ENCODE data around the gene MIOS.

MIOS gene

GRCh38 chr7:7566651-7567611 lies at the start of gene MIOS:
MIOS (plus strand) TSS chr7:7566884; CDS start chr7:7572476, 5,592 bp downstream.
- DNase-seq (ENCODE audit: low read depth): peak; percentile 77

- no peak for DNase-seq (ENCODE audit: low read depth)
These were observed 48.9 kb upstream of the MIOS start for GRCh38 chr7:7517754-7518153.

GRCh38 chr7:7519056-7519455 lies 47.6 kb upstream of the MIOS start:
- DNase-seq (ENCODE audit: low read depth): no peak

- no peak for DNase-seq (ENCODE audit: low read depth)
These were observed 47.2 kb upstream of the MIOS start for GRCh38 chr7:7519528-7519927.

GRCh38 chr7:7521259-7521658 lies 45.4 kb upstream of the MIOS start:
- DNase-seq (ENCODE audit: low read depth): no peak

- no peak for DNase-seq (ENCODE audit: low read depth)
These were observed 44.3 kb upstream of the MIOS start for GRCh38 chr7:7522421-7522820.

- DNase-seq (ENCODE audit: low read depth): no peak
These were observed 42.6 kb upstream of the MIOS start for GRCh38 chr7:7524121-7524520.

- no peak for DNase-seq (ENCODE audit: low read depth)
These were observed 40.7 kb upstream of the MIOS start for GRCh38 chr7:7526006-7526405.

- no peak for DNase-seq (ENCODE audit: low read depth)
These were observed 39.6 kb upstream of the MIOS start for GRCh38 chr7:7527047-7527446.

GRCh38 chr7:7529328-7529727 lies 37.4 kb upstream of the MIOS start:
- no peak for DNase-seq (ENCODE audit: low read depth)

GRCh38 chr7:7533831-7534430 lies 32.8 kb upstream of the MIOS start:
- DNase-seq (ENCODE audit: low read depth): no peak

- DNase-seq (ENCODE audit: low read depth): no peak
These were observed 31.0 kb upstream of the MIOS start, which contains the start of gene COL28A1 for GRCh38 chr7:7535691-7536090. COL28A1 (minus strand) TSS chr7:7535873; CDS start chr7:7532875, 2,998 bp downstream.

GRCh38 chr7:7536396-7537019 lies 30.2 kb upstream of the MIOS start:
- DNase-seq (ENCODE audit: low read depth): no peak

- DNase-seq (ENCODE audit: low read depth): no peak
These were observed 29.0 kb upstream of the MIOS start for GRCh38 chr7:7537711-7538110.

- no peak for DNase-seq (ENCODE audit: low read depth)
These were observed 27.5 kb upstream of the MIOS start for GRCh38 chr7:7539152-7539551.

- no peak for DNase-seq (ENCODE audit: low read depth)
These were observed 27.0 kb upstream of the MIOS start for GRCh38 chr7:7539711-7540110.

- no peak for DNase-seq (ENCODE audit: low read depth)
These were observed 24.3 kb upstream of the MIOS start for GRCh38 chr7:7542251-7542835.

- DNase-seq (ENCODE audit: low read depth): no peak
These were observed 18.3 kb upstream of the MIOS start for GRCh38 chr7:7548407-7548806.

- no peak for DNase-seq (ENCODE audit: low read depth)
These were observed 16.0 kb upstream of the MIOS start for GRCh38 chr7:7550663-7551062.

GRCh38 chr7:7552199-7552598 lies 14.5 kb upstream of the MIOS start:
- no peak for DNase-seq (ENCODE audit: low read depth)

- no peak for DNase-seq (ENCODE audit: low read depth)
These were observed 13.3 kb upstream of the MIOS start for GRCh38 chr7:7553386-7553785.

GRCh38 chr7:7554021-7554432 lies 12.7 kb upstream of the MIOS start:
- DNase-seq (ENCODE audit: low read depth): no peak
